Astrocyte (in vitro differentiated cells and primary cell): ENCODE results near the gene MYO7B. TPM values are rescaled to one million over a fixed set of nuclear protein-coding genes. Genes with fewer than 3 reads are reported as not detected.

Experiments
- DNase-seq: peaks from one replicate; pipeline ENCODE4 v3.0.0-alpha.2; 2010; ENCODE audit warnings: low read depth
- FAIRE-seq: peaks from 2 replicates; lab custom pipeline; 2011; peaks lifted over from hg19 to GRCh38; lab: Jason Lieb, UNC
- H2AFZ ChIP-seq: 2 replicates; pipeline ENCODE4 v1.6.0; 2012; ENCODE audit warnings: low read depth, low read length, inconsistent platforms
- H3K27ac ChIP-seq: 2 replicates; pipeline ENCODE4 v1.5.1; 2011; ENCODE audit warnings: low read depth, low read length, inconsistent platforms
- H3K27me3 ChIP-seq: 2 replicates; pipeline ENCODE4 v1.6.0; 2011; ENCODE audit warnings: low read length, inconsistent platforms; ENCODE audit not compliant: insufficient read depth
- H3K36me3 ChIP-seq: 2 replicates; pipeline ENCODE4 v1.5.1; 2011; ENCODE audit warnings: low read length, inconsistent platforms; ENCODE audit not compliant: insufficient read depth
- H3K4me1 ChIP-seq: 2 replicates; pipeline ENCODE4 v1.5.1; 2011; ENCODE audit warnings: low read length, inconsistent platforms; ENCODE audit not compliant: insufficient read depth
- H3K4me2 ChIP-seq: 2 replicates; pipeline ENCODE4 v1.6.0; 2012; ENCODE audit warnings: low read length, inconsistent platforms
- H3K4me3 ChIP-seq: 2 replicates; pipeline ENCODE4 v1.5.1; 2011; ENCODE audit warnings: low read depth, mild to moderate bottlenecking, low read length, inconsistent platforms; ENCODE audit not compliant: insufficient read depth
- H3K79me2 ChIP-seq: 2 replicates; pipeline ENCODE4 v1.6.0; 2012; ENCODE audit warnings: mild to moderate bottlenecking, low read length, inconsistent platforms; ENCODE audit not compliant: insufficient read depth
- H3K9ac ChIP-seq: 2 replicates; pipeline ENCODE4 v1.6.0; 2012; ENCODE audit warnings: mild to moderate bottlenecking, low read length, inconsistent platforms
- H3K9me3 ChIP-seq: 2 replicates; pipeline ENCODE4 v1.5.1; 2012; ENCODE audit warnings: low read depth, mild to moderate bottlenecking, low read length, inconsistent platforms; ENCODE audit not compliant: insufficient read depth
- H4K20me1 ChIP-seq: 2 replicates; pipeline ENCODE4 v1.6.0; 2012; ENCODE audit warnings: low read length, inconsistent platforms; ENCODE audit not compliant: insufficient read depth
- H3K27ac Mint-ChIP-seq: one replicate; pipeline ENCODE4 v1.8.0; 2021; ENCODE audit warnings: mild to moderate bottlenecking, mixed read lengths; ENCODE audit not compliant: unreplicated experiment
- H3K27me3 Mint-ChIP-seq: one replicate; pipeline ENCODE4 v1.8.0; 2021; ENCODE audit warnings: low read depth, mixed read lengths; ENCODE audit not compliant: unreplicated experiment
- H3K36me3 Mint-ChIP-seq: one replicate; pipeline ENCODE4 v1.8.0; 2021; ENCODE audit warnings: low read depth, mixed read lengths; ENCODE audit not compliant: unreplicated experiment
- H3K4me1 Mint-ChIP-seq: one replicate; pipeline ENCODE4 v1.8.0; 2021; ENCODE audit warnings: low read depth, mixed read lengths; ENCODE audit not compliant: unreplicated experiment
- H3K4me3 Mint-ChIP-seq: one replicate; pipeline ENCODE4 v1.8.0; 2021; ENCODE audit warnings: mild to moderate bottlenecking, moderate library complexity, mixed read lengths; ENCODE audit not compliant: unreplicated experiment
- H3K9me3 Mint-ChIP-seq: one replicate; pipeline ENCODE4 v1.8.0; 2021; ENCODE audit warnings: mild to moderate bottlenecking, mixed read lengths; ENCODE audit not compliant: unreplicated experiment
- CTCF ChIP-seq: IDR thresholded peaks from 2 replicates; pipeline ENCODE4 v1.5.1; 2011; ENCODE audit warnings: low read depth, mild to moderate bottlenecking, inconsistent platforms, low read length, moderate library complexity; ENCODE audit not compliant: insufficient read depth
- EZH2 ChIP-seq: IDR thresholded peaks from 2 replicates; pipeline ENCODE4 v1.6.1; 2012; ENCODE audit warnings: mild to moderate bottlenecking, low read length, inconsistent platforms; ENCODE audit not compliant: insufficient read depth
- total RNA-seq: library from RNA; stranded (reverse); gene quantifications from 2 replicates; pipeline ENCODE4 v1.2.1, GENCODE V29; 2021

Gene MYO7B
- total RNA-seq, 1 donor from 2014 or later = 0.77 TPM

DNA sequence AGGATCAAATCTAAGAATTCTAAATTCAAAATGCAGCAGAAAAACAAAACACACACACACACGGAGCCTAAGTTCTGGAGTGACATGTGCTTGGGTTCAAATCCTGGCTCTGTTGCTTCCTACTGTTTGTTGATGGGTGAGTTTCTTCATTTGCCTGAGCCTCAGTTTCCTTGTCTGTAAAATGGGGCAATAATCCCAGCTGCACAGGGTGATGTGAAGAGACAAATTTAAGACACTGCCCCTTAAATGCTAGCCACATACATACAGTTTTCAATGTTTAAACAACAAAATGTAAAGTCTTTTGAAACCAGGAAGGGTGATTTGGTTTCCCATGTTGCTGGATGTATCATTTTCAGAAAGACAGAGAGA lies 109.5 kb downstream of the MYO7B start:
- no peak overlapping the region for H3K9ac ChIP-seq
- FAIRE-seq (no peak), DNase-seq (no peak)
- H3K4me1 Mint-ChIP-seq = peaks cover 24% of the 10 kb centered on the region
- TF ChIP-seq EZH2 (no peak), CTCF (no peak)
- no peaks in the 10 kb centered on the region for H4K20me1 ChIP-seq
- no peak overlapping the region for H3K4me3 Mint-ChIP-seq
- H2AFZ ChIP-seq = no peak overlapping the region
- peaks cover 6% of the 10 kb centered on the region for H3K36me3 Mint-ChIP-seq
- no peaks in the 10 kb centered on the region for H3K36me3 ChIP-seq
- no peak overlapping the region for H3K4me2 ChIP-seq
- H3K27ac ChIP-seq = no peak overlapping the region
- H3K27me3 ChIP-seq = no peaks in the 10 kb centered on the region
- no peaks in the 10 kb centered on the region for H3K9me3 Mint-ChIP-seq
- no peak overlapping the region for H3K27ac Mint-ChIP-seq
- no peak overlapping the region for H3K4me3 ChIP-seq
- no peaks in the 10 kb centered on the region for H3K27me3 Mint-ChIP-seq
- peaks cover 17% of the 10 kb centered on the region for H3K4me1 ChIP-seq
- H3K79me2 ChIP-seq = no peaks in the 10 kb centered on the region
- no peaks in the 10 kb centered on the region for H3K9me3 ChIP-seq

DNA sequence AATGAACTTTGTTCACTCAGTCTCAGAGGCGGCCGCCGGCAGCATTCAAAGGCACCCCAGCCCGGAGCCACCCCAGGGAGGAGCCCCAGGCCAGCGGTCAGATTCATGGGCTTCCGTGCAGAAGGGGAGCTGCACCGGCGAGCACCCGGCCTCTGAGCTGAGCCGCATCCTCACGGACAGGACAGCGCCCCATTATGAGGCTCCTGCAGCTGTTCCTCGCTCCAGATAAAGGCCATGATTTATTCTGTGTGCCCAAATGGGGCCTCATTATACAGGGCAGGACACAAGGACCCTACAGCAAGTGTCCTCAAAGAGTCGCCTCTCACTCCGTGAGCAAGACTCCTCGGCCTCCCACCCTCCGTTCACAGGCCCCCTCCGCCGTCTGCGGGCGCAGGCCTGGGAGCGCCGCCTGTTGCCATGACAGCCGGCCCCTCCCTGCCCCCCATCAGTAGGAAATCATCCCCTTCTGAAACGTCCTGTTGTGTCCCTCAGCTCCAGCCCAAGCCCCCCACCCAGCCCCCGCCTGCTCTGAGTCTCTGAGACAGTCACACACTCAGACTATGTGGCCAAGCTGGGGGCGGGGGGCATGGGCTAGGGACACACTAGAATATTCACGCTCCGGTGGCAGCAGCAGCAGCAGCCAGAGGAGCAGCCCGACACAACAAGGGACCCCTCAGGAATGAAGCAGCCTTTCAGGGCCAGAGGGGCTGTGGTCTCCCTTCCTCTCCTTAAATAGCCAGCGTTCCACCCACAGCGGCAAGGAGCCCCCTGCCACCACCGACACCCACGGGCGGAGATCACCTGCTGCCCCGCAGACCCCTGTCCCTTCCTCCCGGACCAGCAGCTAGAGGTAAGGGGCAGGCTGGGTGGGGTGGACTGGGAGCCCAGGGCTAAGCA lies 110.2 kb downstream of the MYO7B start, which contains the start of gene GPR17:
TSS of gene GPR17 (plus strand) at position 759 of the 897 bp plus-strand sequence. CDS start 4,583 bp downstream, outside the sequence.
- no peak for DNase-seq
- H2AFZ ChIP-seq = peak within 1 kb of the TSS; percentile 54
- TF ChIP-seq EZH2 (no peak), CTCF (no peak)
- H3K9ac ChIP-seq = peak within 1 kb of the TSS; percentile 4
- peak within 1 kb of the TSS; percentile 51 for H3K4me2 ChIP-seq
- no peaks in the 10 kb centered on the region for H3K27me3 ChIP-seq
- Mint-ChIP-seq H3K4me3 (no peak within 1 kb of the TSS), H3K27me3 (no peaks in the 10 kb centered on the region), H3K27ac (peak within 1 kb of the TSS; percentile 84), H3K36me3 (peaks cover 6% of the 10 kb centered on the region), H3K4me1 (peaks cover 24% of the 10 kb centered on the region), H3K9me3 (no peaks in the 10 kb centered on the region)
- H4K20me1 ChIP-seq = no peaks in the 10 kb centered on the region
- peaks cover 17% of the 10 kb centered on the region for H3K4me1 ChIP-seq
- FAIRE-seq = no peak
- H3K4me3 ChIP-seq = no peak within 1 kb of the TSS
- H3K79me2 ChIP-seq = no peaks in the 10 kb centered on the region
- H3K27ac ChIP-seq = no peak within 1 kb of the TSS
- H3K36me3 ChIP-seq = no peaks in the 10 kb centered on the region
- H3K9me3 ChIP-seq = no peaks in the 10 kb centered on the region
